Measurements from ENCODE around the gene FUCA1.
A peak's percentile ranks its signal among the peaks of the same experiment; 100 is the strongest.

FUCA1 gene

DNA sequence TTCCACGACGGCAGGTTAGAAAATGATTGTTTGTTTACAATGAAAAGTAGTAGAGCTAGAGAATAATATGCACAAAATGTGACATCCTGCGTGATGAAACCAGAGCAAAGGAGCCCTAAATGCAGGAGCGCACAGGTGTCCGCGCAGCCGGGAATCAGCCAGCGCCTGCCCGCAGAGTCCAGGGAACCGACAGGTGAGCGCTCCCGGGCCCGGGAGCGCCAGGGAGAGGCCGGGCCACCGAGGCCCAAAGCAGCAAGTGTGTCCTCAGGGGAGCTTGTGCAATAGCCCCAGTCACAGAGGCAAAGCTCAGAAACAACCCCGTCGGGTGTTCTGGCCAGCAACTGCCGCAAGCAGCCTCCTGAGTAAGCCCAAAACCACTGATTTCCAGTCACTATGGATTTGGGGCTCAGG is 66.7 kb downstream of the FUCA1 start:
- DNase-seq (ENCODE audit: low spot score): no peak

DNA sequence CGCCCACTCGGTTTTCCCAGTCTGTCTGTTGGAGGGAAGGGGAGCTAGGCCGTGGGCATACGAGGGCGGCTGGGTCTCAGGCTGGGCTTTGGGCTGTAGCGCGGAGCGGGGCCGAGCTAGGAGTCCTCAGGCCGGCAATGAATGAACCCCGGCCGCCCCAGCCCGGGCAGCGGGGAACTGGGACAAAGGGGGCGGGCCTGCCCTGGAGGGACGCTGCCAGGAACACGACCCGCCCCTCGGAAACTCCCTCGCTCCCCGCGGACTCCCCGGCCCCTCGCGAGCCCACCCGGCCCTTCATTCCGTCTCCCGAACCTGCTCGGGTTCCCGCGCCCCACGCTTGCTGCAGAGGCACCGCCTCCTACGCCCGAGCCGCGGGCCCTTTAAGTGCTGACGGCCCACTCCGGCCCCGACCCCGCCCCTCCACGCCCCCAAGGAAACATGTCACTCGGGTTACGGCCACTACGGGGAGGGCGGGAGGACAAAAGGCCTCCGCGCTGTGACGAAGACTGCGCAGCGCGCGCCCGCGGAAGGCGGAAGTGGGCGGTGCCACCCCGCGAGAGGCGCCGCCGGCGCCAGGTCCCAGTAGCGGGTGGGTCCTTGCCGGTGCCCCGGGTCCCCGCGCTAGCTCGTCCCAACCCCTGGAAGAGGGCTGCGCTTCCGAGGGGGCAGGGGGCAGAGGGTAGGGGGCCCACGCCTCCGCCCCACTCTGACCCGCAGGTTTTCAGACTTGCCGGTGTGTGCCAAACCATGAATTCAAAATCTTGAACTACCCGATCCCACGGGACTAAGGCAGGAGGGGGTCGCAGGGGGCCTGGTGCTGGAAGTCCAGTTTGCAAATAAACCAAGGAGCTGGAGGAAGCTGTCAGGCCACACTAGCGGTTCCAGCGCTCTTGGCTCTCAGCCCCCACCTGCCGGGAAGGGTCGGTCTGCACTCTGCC is 67.4 kb downstream of the FUCA1 start, which contains the start of gene GALE:
Gene GALE, minus strand, starts transcription at position 355 of the 938 bp plus-strand sequence. CDS start 1,747 bp downstream, outside the sequence.
- DNase-seq (ENCODE audit: low spot score): peak; percentile 92

GRCh38 chr1:23799570-23800399 is 68.3 kb downstream of the FUCA1 start:
- peak; percentile 33 for DNase-seq (ENCODE audit: low spot score)

DNA sequence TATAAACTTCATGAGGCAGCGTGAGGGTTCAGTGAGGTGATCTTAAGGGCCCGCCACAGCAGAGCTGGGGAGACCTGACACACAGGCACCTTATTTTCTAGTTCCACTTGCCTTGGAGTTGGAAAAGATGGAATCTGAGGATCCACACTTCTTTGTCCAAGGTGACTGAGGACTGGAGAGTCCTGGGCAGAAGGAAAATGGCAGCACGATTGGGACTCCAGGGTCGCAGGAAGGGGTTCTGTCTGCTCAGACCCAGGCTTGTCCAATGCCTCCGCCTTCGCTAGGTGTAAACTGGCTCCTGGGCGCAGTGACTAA is 68.9 kb downstream of the FUCA1 start:
- DNase-seq (ENCODE audit: low spot score): no peak

DNA sequence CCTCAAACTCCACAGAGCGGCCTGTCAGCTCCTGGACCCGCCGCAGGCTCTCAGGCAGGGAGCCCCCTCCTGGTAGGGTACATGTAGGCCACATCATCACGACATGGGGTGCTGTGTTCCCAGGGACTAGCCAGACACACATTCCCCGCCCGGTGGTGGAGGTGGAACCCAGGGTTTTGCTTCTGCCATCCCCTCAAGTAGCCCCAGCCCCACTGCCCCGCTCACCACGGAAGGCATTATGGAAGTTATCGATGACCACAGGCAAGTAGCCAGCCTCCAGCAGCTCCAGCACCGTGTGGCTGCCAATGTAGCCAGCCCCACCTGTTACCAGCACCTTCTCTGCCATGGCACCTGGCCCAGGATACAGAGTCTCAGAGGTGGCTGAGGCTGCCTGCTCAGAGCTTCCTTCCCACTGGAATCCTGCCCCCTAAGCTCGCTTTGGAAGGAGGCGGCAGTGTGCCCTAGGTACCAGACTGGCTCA is 69.4 kb downstream of the FUCA1 start:
- no peak for DNase-seq (ENCODE audit: low spot score)

GRCh38 chr1:23797478-23798448 is 70.3 kb downstream of the FUCA1 start:
- no peak for DNase-seq (ENCODE audit: low spot score)

DNA sequence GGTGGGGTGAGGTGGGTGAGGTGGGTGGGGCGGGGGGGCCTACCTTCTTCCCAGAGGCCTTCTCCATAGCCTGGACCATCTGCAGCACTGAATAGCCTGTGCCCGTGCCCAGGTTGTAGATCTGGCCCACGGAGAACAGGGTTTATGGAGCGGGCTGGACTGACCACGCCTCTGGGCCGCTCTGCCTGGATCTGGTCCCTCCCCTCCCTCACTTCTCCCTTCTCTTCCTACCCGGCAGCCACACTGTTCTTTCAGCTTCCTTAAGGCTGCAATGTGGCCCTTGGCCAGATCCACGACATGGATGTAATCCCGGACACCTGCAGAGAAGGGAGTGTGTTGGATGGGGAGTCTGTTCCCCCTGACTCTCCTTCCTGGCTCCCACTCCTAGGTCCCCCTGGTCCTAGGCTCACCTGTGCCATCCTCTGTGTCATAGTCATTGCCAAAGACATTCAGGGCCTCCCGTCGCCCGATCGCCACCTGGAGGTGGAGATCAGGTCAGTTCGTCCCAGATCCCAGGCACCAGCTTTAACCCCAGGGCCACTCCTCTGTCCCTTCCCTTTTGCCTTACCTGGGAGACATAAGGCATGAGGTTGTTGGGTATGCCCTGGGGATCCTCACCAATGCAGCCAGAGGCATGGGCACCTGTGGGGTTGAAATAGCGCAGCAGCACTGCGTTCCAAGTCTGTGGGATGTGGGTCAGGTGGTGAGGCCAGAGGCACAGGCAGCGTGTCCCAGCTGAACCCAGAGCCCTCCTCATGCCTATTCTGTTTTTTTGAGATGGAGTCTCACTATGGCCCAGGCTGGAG is 71.4 kb downstream of the FUCA1 start:
- DNase-seq (ENCODE audit: low spot score): peak; percentile 52

GRCh38 chr1:23795676-23796465 is 72.2 kb downstream of the FUCA1 start:
- DNase-seq (ENCODE audit: low spot score): no peak
